HG02981 (cell line): Measurements from ENCODE around the gene NCR3LG1.

Source experiments
- ATAC-seq: cut with Tn5 transposase; IDR thresholded peaks from one replicate; pipeline ENCODE4 v1.9.1; 2021; ENCODE audit warnings: mild to moderate bottlenecking, moderate library complexity; ENCODE audit not compliant: unreplicated experiment

Gene NCR3LG1

GRCh38 chr11:17391493-17392355 is 40.1 kb downstream of the NCR3LG1 start:
- ATAC-seq: no peak

- ATAC-seq: no peak
Observed at GRCh38 chr11:17392872-17393271, 41.3 kb downstream of the NCR3LG1 start.

GRCh38 chr11:17393472-17393871 is 41.9 kb downstream of the NCR3LG1 start:
- no peak for ATAC-seq

GRCh38 chr11:17394743-17395390 is 43.3 kb downstream of the NCR3LG1 start:
- ATAC-seq: no peak

GRCh38 chr11:17395554-17395961 is 44.0 kb downstream of the NCR3LG1 start:
- ATAC-seq: no peak

- ATAC-seq: no peak
Observed at GRCh38 chr11:17395978-17396377, 44.4 kb downstream of the NCR3LG1 start.

GRCh38 chr11:17396598-17397310 is 45.2 kb downstream of the NCR3LG1 start:
- no peak for ATAC-seq

GRCh38 chr11:17397311-17398002 is 45.9 kb downstream of the NCR3LG1 start:
- ATAC-seq: no peak

- no peak for ATAC-seq
Observed at GRCh38 chr11:17399236-17399635, 47.6 kb downstream of the NCR3LG1 start.

GRCh38 chr11:17400048-17400775 is 48.6 kb downstream of the NCR3LG1 start:
- ATAC-seq: no peak

GRCh38 chr11:17401316-17401715 is 49.7 kb downstream of the NCR3LG1 start:
- no peak for ATAC-seq

- no peak for ATAC-seq
Observed at GRCh38 chr11:17401841-17402240, 50.2 kb downstream of the NCR3LG1 start.

GRCh38 chr11:17402486-17402885 is 50.9 kb downstream of the NCR3LG1 start:
- no peak for ATAC-seq

- no peak for ATAC-seq
Observed at GRCh38 chr11:17403980-17404759, 52.6 kb downstream of the NCR3LG1 start.

GRCh38 chr11:17405232-17406005 is 53.8 kb downstream of the NCR3LG1 start:
- peak; percentile 53 for ATAC-seq

GRCh38 chr11:17406082-17406817 is 54.6 kb downstream of the NCR3LG1 start:
- ATAC-seq: no peak

GRCh38 chr11:17406818-17407149 is 55.2 kb downstream of the NCR3LG1 start:
- ATAC-seq: no peak

GRCh38 chr11:17407575-17407974 is 56.0 kb downstream of the NCR3LG1 start:
- ATAC-seq: no peak
